NCI-H748 (cell line): ENCODE data around the gene TIAM1.

Experiments
- DNase-seq: peaks from one replicate; lab custom pipeline; 2025; ENCODE audit not compliant: unreplicated experiment; lab: John Stamatoyannopoulos, UW

The TIAM1 gene

GRCh38 chr21:31343680-31344480 lies at the start of gene TIAM1:
TIAM1 (minus strand) TSS chr21:31344261; CDS start chr21:31266972, 77,289 bp downstream.
- DNase-seq: peak; percentile 63

GRCh38 chr21:31387560-31388186 lies 43.6 kb upstream of the TIAM1 start:
- no peak for DNase-seq

- DNase-seq: no peak
Observed at GRCh38 chr21:31386006-31386405, 41.9 kb upstream of the TIAM1 start.

- DNase-seq: no peak
Observed at GRCh38 chr21:31383770-31384169, 39.7 kb upstream of the TIAM1 start.

GRCh38 chr21:31382060-31382459 lies 38.0 kb upstream of the TIAM1 start:
- no peak for DNase-seq

GRCh38 chr21:31376301-31376700 lies 32.2 kb upstream of the TIAM1 start:
- no peak for DNase-seq

- no peak for DNase-seq
Observed at GRCh38 chr21:31374395-31374794, 30.3 kb upstream of the TIAM1 start.

GRCh38 chr21:31372471-31372765 lies 28.4 kb upstream of the TIAM1 start:
- no peak for DNase-seq

GRCh38 chr21:31371715-31372470 lies 27.8 kb upstream of the TIAM1 start:
- no peak for DNase-seq

GRCh38 chr21:31370893-31371544 lies 27.0 kb upstream of the TIAM1 start:
- DNase-seq: no peak

- DNase-seq: no peak
Observed at GRCh38 chr21:31370281-31370892, 26.3 kb upstream of the TIAM1 start.

- no peak for DNase-seq
Observed at GRCh38 chr21:31368361-31368760, 24.3 kb upstream of the TIAM1 start.

GRCh38 chr21:31367801-31368200 lies 23.7 kb upstream of the TIAM1 start:
- no peak for DNase-seq

GRCh38 chr21:31366825-31367224 lies 22.8 kb upstream of the TIAM1 start:
- DNase-seq: no peak

- no peak for DNase-seq
Observed at GRCh38 chr21:31364253-31364945, 20.3 kb upstream of the TIAM1 start.

- no peak for DNase-seq
Observed at GRCh38 chr21:31363720-31364119, 19.7 kb upstream of the TIAM1 start.

- no peak for DNase-seq
Observed at GRCh38 chr21:31360717-31361116, 16.7 kb upstream of the TIAM1 start.

- no peak for DNase-seq
Observed at GRCh38 chr21:31358158-31358557, 14.1 kb upstream of the TIAM1 start.

- no peak for DNase-seq
Observed at GRCh38 chr21:31356440-31356839, 12.4 kb upstream of the TIAM1 start.

GRCh38 chr21:31354604-31355443 lies 10.8 kb upstream of the TIAM1 start:
- no peak for DNase-seq
